Endothelial cell of umbilical vein (primary cell): ENCODE data around the gene TMEM50B. TPM values are rescaled to one million over a fixed set of nuclear protein-coding genes. Genes with fewer than 3 reads are reported as not detected.

Experiments used
- BruUV-seq: library from RNA; stranded (reverse); fragments of 400-500 nt; replicated peaks from 2 replicates; lab custom pipeline; 2021; lab: Mats Ljungman, UMichigan
- CTCF ChIA-PET: fragments of 300-600, 350-600 bp; sonication (Branson Sonifier 250); formaldehyde crosslinking; loops from one replicate; lab custom pipeline; 2021; ENCODE audit warnings: antibody characterized with exemption, inconsistent platforms; lab: Charles Lee
- POLR2A ChIA-PET: fragments of 300-600, 350-600 bp; sonication (Branson Sonifier 250); formaldehyde crosslinking; loops from one replicate; lab custom pipeline; 2021; ENCODE audit warnings: antibody characterized with exemption, inconsistent platforms; lab: Charles Lee
- DNase-seq: peaks from one replicate; pipeline ENCODE4 v3.0.0-alpha.2; 2011; ENCODE audit warnings: low read depth, low spot score
- FAIRE-seq: peaks from 2 replicates; lab custom pipeline; 2011; peaks lifted over from hg19 to GRCh38; lab: Jason Lieb, UNC
- H2AFZ ChIP-seq: 2 replicates; pipeline ENCODE4 v1.6.0; 2012; ENCODE audit warnings: low read depth, low read length, control low read depth, inconsistent platforms
- H3K27ac ChIP-seq: 2 replicates; pipeline ENCODE4 v1.5.1; 2011; ENCODE audit warnings: low read depth, mild to moderate bottlenecking, control low read depth, low read length, moderate library complexity; ENCODE audit not compliant: insufficient read depth
- H3K27me3 ChIP-seq, 2 experiments: 2 replicates each; pipeline versions ENCODE4 v1.6.0 to v1.6.1; 2011; ENCODE audit warnings: low read length in 2 of 2, mixed read lengths in 1 of 2; ENCODE audit not compliant: control insufficient read depth in 2 of 2, insufficient read depth in 2 of 2
- H3K36me3 ChIP-seq, 2 experiments: 2 replicates in 1 of 2; 3 replicates in 1 of 2; pipeline ENCODE4 v1.5.1; 2011; ENCODE audit warnings: low read length in 2 of 2, mild to moderate bottlenecking in 1 of 2, moderate library complexity in 1 of 2; ENCODE audit not compliant: control insufficient read depth in 2 of 2, insufficient read depth in 2 of 2; ENCODE audit errors: extremely low read depth in 1 of 2
- H3K4me1 ChIP-seq: 3 replicates; pipeline ENCODE4 v1.5.1; 2011; ENCODE audit warnings: mild to moderate bottlenecking, low read length; ENCODE audit not compliant: control insufficient read depth, insufficient read depth; ENCODE audit errors: extremely low read depth
- H3K4me2 ChIP-seq: 2 replicates; pipeline ENCODE4 v1.6.1; 2011; ENCODE audit warnings: low read length, control low read depth, mixed read lengths; ENCODE audit not compliant: insufficient read depth
- H3K4me3 ChIP-seq, 3 experiments: fragments of 200-600 bp in 1 of 3; sonication (generic), shearing (Covaris generic) in 1 of 3; replicated peaks in 1 of 3; 2 replicates each; pipeline ENCODE4 v1.5.1; 2011 to 2016; ENCODE audit warnings: control low read depth in 3 of 3, low read length in 3 of 3, mild to moderate bottlenecking in 2 of 3, inconsistent platforms in 1 of 3, low read depth in 1 of 3, moderate library complexity in 1 of 3; ENCODE audit not compliant: insufficient read depth in 1 of 3
- H3K79me2 ChIP-seq: 2 replicates; pipeline ENCODE4 v1.6.0; 2012; ENCODE audit warnings: low read length, inconsistent platforms; ENCODE audit not compliant: control insufficient read depth, insufficient read depth
- H3K9ac ChIP-seq: replicated peaks from 2 replicates; pipeline ENCODE3; 2011; ENCODE audit warnings: low read length, control low read depth; ENCODE audit not compliant: insufficient read depth; ENCODE audit errors: extremely low read depth
- H3K9me1 ChIP-seq: replicated peaks from 3 replicates; pipeline ENCODE4 v1.6.0; 2011; ENCODE audit warnings: mild to moderate bottlenecking, low read length; ENCODE audit not compliant: control insufficient read depth, insufficient read depth; ENCODE audit errors: extremely low read depth
- H3K9me3 ChIP-seq: replicated peaks from 2 replicates; pipeline ENCODE4 v1.5.1; 2012; ENCODE audit warnings: low read length, inconsistent platforms; ENCODE audit not compliant: control insufficient read depth, insufficient read depth
- H4K20me1 ChIP-seq: replicated peaks from 2 replicates; pipeline ENCODE3; 2011; ENCODE audit warnings: mild to moderate bottlenecking, low read length; ENCODE audit not compliant: control insufficient read depth, insufficient read depth; ENCODE audit errors: extremely low read depth
- CTCF ChIP-seq, 2 donors: IDR thresholded peaks; 1 replicate in 1 of 2; 2 replicates in 1 of 2; pipeline ENCODE4 v1.5.1; 2011; ENCODE audit warnings: low read length in 2 of 2, mild to moderate bottlenecking in 2 of 2, moderate library complexity in 2 of 2, control low read depth in 1 of 2, inconsistent platforms in 1 of 2, low read depth in 1 of 2; ENCODE audit not compliant: insufficient read depth in 1 of 2; ENCODE audit errors: extremely low read depth in 1 of 2
- EZH2 ChIP-seq: IDR thresholded peaks from 2 replicates; pipeline ENCODE4 v1.6.1; 2012; ENCODE audit warnings: borderline replicate concordance, low read depth, mild to moderate bottlenecking, moderate library complexity, low read length, inconsistent platforms; ENCODE audit not compliant: severe bottlenecking
- FOS ChIP-seq: IDR thresholded peaks from 2 replicates; pipeline ENCODE4 v1.6.1; 2011; ENCODE audit warnings: mild to moderate bottlenecking, low read length, moderate library complexity, borderline replicate concordance; ENCODE audit not compliant: insufficient read depth
- GATA2 ChIP-seq: IDR thresholded peaks from 2 replicates; pipeline ENCODE4 v1.7.0; 2011; ENCODE audit warnings: low read depth, mild to moderate bottlenecking, moderate library complexity, mixed read lengths, low read length; ENCODE audit not compliant: insufficient read length, insufficient read depth
- JUN ChIP-seq: IDR thresholded peaks from 2 replicates; pipeline ENCODE4 v1.6.1; 2011; ENCODE audit warnings: borderline replicate concordance, low read depth; ENCODE audit not compliant: insufficient read length, insufficient read depth
- MYC ChIP-seq: IDR thresholded peaks from one replicate; pipeline ENCODE4 v1.6.1; 2011; ENCODE audit warnings: mild to moderate bottlenecking, low read depth, low read length
- POLR2A ChIP-seq: IDR thresholded peaks from 2 replicates; pipeline ENCODE4 v1.6.1; 2012; ENCODE audit warnings: low read depth, mild to moderate bottlenecking, control low read depth, low read length
- POLR2AphosphoS5 ChIP-seq: IDR thresholded peaks from 2 replicates; pipeline ENCODE4 v1.6.1; 2012; ENCODE audit warnings: low read depth, mild to moderate bottlenecking, control low read depth, low read length, moderate library complexity; ENCODE audit not compliant: insufficient read depth
- dilution Hi-C: fragments of 300-500 bp; cut with MboI; formaldehyde crosslinking; loops from one replicate; pipeline ENCODE4 v1.15.0; 2019; ENCODE audit warnings: low sequenced_read_pairs; ENCODE audit not compliant: extremely low pct_ligation_motif_present
- intact Hi-C: fragments of 100-400 bp; cut with micrococcal nuclease; formaldehyde crosslinking; loops from one replicate; pipeline ENCODE4 v1.10.0; 2022
- polyA plus RNA-seq, 4 experiments: library from polyadenylated mRNA; depleted of rRNA in 3 of 4; stranded (reverse) in 3 of 4; unstranded in 1 of 4; fragments of >200 nt; gene quantifications; 2 replicates each; pipeline versions ENCODE4 v1.2.1 to v1.2.3, GENCODE V29; 2011 to 2012; ENCODE audit warnings: missing spikeins in 1 of 4
- total RNA-seq: library from RNA; stranded (reverse); gene quantifications from 2 replicates; pipeline ENCODE4 v1.2.3, GENCODE V29; 2021
- TF ChIP-seq, protein P1 (sequence below): IDR thresholded peaks from 2 replicates; pipeline ENCODE4 v1.6.1; 2011; ENCODE audit not compliant: insufficient read depth, insufficient read length

The TMEM50B gene
- total and polyA plus RNA-seq, 2 donors (not counting 3 experiments of a cell fraction or from before 2014, with no cell fraction given) = 25.1 to 29.3 TPM

DNA sequence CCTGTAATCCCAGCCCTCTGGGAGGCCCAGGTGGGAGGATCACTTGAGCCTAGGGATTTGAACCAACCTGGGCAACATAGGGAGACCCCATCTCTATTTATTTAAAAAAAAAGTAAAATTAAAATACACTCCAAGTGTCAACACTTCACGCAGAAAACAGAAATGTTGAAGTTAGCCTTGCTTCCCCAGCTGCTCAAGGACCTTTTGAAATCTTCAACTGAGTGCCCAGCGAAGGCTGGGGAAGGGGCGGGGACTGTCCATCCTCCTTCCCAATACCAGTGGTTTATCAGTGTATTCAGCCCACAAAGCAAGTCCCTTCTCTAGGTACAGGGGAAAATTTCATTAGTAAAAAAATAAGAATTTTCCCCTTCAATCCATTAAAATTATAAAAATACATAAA is 14.0 kb upstream of the TMEM50B start:
- Histone ChIP-seq H3K9me3 (no peaks in the 10 kb centered on the region), H3K36me3 (no peaks in the 10 kb centered on the region), H4K20me1 (no peaks in the 10 kb centered on the region), H3K9me1 (no peaks in the 10 kb centered on the region), H3K9ac (no peak overlapping the region), H2AFZ (no peak overlapping the region), H3K4me2 (no peak overlapping the region), H3K4me1 (peaks cover 4% of the 10 kb centered on the region), H3K4me3 (no peak overlapping the region), H3K27me3 (peaks cover 0 to 2% of the 10 kb centered on the region in 2 experiments), H3K79me2 (no peaks in the 10 kb centered on the region), H3K27ac (no peak overlapping the region)
- intact Hi-C loops (no loop called here), dilution Hi-C loops (no loop called here)
- no peak for TF ChIP-seq CTCF (IDR thresholded peaks at IDR 0.05; ENCODE audit: extremely low read depth in 1 of 2, insufficient read depth in 1 of 2, low read depth in 1 of 2, low read length in 2 of 2)
- no peak for TF ChIP-seq MYC
- TF ChIP-seq JUN = no peak
- no peak for TF ChIP-seq EZH2
- TF ChIP-seq, protein P1, sequence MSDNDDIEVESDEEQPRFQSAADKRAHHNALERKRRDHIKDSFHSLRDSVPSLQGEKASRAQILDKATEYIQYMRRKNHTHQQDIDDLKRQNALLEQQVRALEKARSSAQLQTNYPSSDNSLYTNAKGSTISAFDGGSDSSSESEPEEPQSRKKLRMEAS = no peak
- TF ChIP-seq POLR2A = no peak
- TF ChIP-seq POLR2AphosphoS5 = no peak
- TF ChIP-seq FOS = no peak
- TF ChIP-seq GATA2 = no peak
- CTCF ChIA-PET = no interaction called here
- no peak for FAIRE-seq
- POLR2A ChIA-PET = no interaction called here
- no peak for DNase-seq
- no TSS peak for BruUV-seq
